HG03196 (cell line): ENCODE results near the gene CCL13.
"Not testable (repeated sequence)": the region's sequence is repeated elsewhere in the genome, so short reads cannot be mapped to it uniquely, and the experiment has no call there.

ENCODE experiments used
- ATAC-seq: cut with Tn5 transposase; IDR thresholded peaks from one replicate; pipeline ENCODE4 v1.9.1; 2021; ENCODE audit not compliant: unreplicated experiment

CCL13 gene

DNA sequence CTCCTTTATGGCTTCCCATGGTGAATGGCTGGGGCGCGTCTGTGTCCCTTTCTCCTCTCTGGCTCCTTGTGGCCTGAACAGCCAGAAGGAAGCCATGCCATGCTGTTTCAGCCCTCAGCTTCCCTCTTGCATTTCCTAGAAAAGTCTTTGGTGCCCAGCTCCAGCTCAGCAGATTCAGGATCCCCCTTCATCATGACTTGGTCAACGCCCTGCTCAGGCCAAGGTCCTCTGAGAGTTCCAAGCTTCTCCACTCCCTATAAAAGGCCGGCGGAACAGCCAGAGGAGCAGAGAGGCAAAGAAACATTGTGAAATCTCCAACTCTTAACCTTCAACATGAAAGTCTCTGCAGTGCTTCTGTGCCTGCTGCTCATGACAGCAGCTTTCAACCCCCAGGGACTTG is at the start of gene CCL13:
Gene CCL13, plus strand, starts transcription at position 287 of the 400 bp plus-strand sequence. Its CDS starts 47 bp downstream, at position 334.
- no peak for ATAC-seq

DNA sequence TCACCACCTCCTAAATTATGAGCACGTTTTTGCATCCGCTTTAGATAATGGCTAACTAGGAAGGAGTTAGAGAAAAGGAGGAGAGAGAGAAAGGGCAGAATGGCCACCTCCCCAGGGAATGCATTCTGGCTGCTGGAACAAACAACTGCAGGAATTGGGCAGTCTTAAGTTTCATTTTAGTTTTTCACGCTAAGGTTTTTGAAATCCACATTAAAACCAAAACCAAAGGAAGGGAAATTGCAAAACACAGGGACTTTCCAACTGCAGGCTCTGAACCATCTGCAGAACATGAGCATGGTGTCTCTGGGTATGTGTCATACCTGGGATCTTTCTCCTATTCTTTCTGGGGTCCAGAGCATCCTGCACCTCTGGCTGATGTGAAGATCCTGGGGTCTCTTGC is 49.2 kb upstream of the CCL13 start:
- ATAC-seq = no peak

DNA sequence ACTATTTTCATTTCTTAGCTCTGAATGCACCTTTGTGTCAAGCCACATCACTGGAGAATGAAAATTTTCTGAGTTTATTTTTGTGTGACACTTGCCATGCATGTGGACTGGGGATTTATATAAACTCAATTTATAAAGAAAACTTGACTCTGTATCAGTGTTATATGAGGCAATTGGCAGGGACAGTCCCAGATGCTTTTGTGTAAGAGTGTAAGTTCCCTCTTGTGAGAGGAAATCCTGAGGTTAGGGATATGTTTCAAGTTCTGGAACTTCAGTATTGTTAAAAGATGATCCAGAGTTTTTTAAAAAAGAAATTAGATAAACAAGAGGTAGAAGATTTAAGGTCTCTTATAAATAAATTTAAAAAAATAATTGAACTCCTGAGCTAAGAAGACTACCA is 47.9 kb upstream of the CCL13 start:
- no peak for ATAC-seq

DNA sequence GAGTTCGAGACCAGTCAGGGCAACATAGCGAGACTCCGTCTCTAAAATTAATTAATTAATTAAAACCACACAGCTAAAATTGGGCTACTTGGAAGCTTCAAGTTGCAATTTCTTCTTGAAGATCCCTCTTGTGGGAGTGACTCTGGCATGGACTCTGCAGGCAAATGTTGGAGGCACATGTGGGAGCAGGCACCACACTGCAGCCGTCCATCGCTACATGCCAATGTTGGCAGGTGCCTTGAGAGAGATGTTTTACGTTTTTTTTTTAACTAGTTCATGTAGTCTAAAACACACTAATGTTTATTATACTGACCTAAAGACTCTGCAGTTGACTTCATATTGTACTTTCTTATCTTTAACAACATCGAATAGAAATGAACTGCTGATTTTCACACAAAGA is 45.0 kb upstream of the CCL13 start:
- no peak for ATAC-seq

DNA sequence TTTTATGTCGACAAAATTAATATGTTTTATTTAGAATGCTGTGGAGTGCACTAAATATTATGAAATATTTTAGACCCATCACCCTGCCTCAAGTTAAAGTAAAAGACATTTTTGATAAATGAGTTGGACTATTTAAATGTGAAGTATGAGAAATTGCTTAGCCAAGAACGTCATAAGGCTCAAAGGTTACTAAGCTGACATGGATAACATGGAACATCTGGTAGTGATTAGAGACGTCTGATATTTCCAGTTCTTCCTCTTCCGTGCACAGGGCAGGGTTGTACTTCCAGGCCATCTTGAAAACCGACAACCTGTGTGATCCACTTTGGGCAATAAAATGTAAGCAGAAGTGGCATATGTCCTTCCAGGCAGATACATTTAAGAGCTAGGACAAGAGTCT is 44.2 kb upstream of the CCL13 start:
- ATAC-seq = no peak

DNA sequence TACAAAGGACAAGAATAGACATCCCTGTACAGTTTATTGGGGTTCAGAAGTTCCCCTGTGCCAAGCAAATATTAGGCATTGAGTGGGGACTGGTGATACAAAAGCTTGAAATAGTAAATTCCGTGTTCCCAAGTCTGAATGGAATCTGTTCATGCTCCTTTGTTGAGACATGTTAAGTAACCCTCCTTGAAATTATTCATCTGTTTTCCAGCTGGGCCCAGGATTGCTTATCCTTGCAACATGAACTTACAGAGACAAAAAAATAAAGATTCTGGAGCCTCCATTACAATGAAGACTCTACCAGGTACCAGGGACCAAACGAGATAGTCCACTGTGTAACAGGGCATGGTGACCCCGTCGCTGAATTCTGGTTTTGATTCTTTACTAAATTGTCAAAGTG is 43.1 kb upstream of the CCL13 start:
- ATAC-seq = no peak

DNA sequence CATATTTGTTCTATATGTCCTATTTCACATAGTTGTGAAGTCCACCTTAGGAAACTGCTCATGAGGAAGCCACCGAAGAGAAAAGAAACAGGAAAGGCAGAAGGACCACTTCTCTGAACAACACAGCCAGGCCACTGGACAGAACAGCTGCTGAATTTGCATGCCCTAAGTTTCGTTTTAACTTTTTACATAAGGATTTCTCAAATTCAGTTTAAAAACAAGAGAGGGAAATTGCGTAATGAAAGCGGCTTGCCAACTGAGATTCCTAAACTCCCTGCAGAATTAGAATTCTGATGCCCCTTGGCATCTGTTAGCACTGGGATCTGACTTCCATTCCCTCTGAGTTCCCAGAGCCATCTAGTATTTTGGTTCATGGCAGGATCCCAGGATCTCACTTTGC is 42.0 kb upstream of the CCL13 start:
- ATAC-seq = no peak

DNA sequence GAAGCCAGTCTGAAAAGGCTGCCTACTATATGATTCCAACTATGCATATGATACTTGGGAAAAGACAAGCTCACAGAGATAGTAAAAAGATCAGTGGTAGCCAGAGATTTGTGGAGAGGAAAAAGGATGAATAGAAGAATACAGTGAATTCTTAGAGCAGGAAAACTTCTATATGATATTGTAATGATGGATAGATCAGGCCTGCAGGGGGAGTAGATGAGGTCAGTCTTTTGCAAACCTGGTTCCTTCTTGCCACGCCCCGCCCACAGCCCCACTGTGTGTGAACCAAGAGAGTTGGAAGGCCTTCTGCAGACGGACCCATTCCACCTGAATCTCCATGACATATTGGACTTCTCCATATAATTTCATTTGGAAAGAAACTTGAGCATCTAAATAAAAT is 37.8 kb upstream of the CCL13 start:
- no peak for ATAC-seq

DNA sequence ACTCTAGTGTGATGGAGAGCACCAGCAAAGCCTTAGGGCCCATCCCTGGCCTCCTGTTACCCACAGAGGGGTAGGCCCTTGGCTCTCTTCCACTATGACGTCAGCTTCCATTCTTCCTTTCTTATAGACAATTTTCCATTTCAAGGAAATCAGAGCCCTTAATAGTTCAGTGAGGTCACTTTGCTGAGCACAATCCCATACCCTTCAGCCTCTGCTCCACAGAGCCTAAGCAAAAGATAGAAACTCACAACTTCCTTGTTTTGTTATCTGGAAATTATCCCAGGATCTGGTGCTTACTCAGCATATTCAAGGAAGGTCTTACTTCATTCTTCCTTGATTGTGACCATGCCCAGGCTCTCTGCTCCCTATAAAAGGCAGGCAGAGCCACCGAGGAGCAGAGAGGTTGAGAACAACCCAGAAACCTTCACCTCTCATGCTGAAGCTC is 37.2 kb upstream of the CCL13 start, which contains the start of gene CCL8:
Gene CCL8, plus strand, starts transcription at position 397 of the 445 bp plus-strand sequence. CDS start 67 bp downstream, outside the sequence.
- ATAC-seq = no peak

DNA sequence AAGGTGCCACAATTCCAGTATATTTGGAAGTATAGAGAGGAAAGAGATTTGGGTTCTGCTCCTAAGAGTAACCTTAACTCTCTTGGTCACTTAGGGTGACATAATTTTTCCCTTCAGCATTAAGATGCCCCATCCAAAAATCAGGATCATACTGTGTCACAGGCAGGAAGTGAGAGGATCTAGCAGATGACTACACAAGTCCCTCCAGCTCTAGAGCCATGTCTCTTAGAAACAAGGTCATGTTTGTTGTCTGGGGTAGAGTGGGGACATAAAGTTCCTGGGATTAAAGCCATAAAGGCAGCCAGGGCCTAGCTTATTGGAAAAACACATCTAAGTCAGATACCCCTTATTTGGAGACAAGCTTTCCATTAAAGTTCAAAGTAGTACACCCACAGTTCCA is 34.3 kb upstream of the CCL13 start:
- no peak for ATAC-seq

DNA sequence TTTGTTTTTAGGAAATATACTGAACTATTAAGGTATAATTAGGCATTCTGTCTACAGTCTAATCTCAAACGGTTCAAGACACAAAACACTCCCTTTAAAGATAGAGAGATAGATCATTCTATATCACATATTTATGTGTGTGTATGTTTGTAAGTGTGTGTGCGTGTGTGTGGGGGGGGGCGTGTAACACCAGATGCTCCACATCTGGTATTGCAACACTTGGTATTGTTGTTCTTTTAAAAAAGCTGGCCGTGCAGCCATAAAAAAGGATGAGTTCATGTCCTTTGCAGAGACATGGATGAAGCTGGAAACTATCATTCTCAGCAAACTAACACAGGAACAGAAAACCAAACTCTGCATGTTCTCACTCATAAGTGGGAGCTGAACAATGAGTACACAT is 28.7 kb upstream of the CCL13 start:
- not testable (repeated sequence) for ATAC-seq

DNA sequence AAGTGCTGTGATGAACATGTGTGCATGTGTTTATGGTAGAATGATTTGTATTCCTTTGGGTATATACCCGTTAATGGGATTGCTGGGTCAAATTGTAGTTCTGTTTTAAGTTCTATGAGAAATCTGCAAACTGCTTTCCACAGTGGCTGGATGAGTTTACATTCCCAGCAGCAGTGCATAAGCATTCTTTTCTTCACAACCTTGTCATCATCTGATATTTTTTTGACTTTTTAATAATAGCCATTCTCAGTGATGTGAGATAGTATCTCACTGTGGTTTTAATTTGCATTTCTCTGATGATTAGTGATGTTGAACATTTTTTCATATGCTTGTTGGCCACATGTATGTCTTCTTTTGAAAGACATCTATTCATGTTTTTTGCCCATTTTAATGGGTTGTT is 18.6 kb upstream of the CCL13 start:
- no peak for ATAC-seq

DNA sequence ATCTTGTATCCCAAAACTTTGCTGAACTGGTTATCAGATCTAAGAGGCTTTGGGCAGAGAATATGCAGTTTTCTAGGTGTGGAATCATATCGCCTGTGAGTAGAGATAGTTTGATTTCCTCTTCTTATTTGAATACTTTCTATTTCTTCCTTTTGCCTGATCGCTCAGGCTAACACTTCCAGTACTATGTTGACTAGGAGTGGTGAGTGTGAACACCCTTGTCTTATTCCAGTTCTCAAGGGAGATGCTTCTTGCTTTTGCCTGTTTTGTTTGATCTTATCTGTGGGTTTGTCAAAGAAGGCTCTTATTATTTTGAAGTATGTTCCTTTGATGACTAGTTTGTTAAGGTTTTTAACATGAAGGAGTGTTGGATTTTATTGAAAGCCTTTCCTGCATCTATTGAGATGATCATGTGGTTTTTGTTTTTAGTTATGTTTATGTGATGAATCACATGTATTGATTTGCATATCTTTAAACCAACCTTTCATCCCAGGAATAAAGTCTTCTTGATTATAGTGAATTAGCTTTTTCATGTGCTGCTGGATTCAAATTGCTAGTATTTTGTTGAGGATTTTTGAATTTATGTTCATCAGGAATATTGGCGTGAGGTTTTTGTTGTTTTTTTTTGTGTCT is 17.0 kb upstream of the CCL13 start:
- ATAC-seq = no peak

DNA sequence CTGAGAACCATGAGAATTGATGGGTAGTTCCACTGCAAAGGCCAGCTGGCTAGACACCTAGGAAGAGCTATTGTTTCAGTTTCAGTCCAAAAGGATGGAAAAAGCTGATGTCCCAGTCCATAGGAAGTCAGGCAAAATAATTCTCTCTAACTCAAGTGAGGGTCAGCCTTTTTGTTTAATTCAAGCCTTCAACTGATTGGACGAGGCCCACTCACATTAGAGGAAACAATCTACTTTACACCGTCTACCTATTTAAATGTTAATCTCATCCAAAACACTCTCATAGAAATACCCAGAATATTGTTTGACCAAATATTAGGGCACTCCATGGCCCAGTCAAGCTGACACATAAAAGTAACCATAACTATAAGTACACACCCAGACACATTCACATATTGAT is 14.4 kb upstream of the CCL13 start:
- no peak for ATAC-seq

DNA sequence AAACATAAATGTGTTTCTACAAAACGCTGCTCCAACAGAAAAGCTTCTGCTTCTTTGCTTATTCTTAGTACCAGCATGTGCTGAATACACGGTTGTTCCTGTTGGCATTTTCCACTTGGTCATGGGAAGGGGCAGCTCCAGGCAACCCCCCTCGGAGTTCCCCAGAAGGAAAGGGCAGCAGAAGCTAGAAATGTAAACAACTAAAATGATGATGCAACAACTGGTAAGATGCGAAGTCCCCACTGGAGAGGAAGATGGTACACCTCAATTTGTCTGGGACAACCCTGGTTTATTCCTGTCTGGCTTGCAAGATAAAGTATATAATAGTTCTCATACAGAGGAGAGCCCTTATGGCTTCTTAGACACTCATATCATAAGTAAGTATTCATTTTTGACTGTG is 9.2 kb upstream of the CCL13 start:
- no peak for ATAC-seq

DNA sequence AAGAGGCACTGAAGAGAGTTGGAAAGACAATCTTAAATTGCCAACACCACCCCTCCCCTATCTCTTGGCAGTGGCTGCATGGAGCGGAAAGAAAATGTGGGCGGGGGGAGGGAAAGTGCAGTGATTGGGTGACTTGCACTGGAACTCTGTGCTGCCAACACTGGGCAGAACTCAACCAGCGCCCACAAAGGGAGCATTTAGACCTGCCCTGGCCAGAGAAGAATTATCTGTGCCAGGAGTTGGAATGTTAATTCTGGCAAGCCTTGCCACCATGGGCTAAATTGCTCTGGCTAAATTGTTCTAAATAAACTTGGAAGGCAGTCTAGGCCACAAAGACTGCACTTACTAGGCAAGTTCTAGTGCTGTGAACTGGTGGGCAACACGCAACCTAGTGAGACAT is 6.5 kb upstream of the CCL13 start:
- no peak for ATAC-seq

DNA sequence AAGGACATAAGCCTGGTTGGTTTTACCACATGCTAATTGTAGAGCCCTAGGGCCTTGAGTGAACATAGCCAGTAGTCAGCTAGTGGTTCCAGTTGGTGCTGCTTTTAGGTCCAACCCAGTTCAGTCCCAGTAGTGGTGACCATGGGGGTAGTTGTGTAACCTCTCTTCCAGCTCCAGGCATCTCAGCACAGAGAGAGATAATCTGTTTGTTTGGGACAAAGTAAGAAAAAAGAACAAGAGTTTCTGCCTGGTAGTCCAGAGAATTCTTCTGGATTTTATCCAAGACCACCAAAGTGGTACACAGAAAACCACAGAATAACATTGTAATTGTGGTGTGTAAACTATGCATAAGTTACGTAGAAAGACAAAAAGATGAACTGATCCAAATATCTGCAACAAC is 5.2 kb upstream of the CCL13 start:
- ATAC-seq = no peak

DNA sequence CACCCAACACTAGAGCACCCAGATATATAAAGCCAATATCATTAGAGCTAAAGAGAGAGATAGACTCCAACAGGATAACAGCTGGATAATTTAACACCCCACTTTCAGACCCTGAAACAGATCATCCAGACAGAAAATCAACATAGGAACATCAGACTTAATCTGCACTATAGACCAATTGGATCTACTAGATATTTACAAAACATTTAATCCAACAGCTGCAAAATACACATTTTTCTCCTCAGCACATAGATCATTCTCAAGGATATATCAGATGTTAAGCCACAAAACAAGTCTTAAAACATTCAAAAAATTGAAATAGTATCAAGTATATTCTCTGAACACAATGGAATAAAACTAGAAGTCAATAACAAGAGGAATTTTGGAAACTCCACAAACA is 4.1 kb upstream of the CCL13 start:
- ATAC-seq = no peak

DNA sequence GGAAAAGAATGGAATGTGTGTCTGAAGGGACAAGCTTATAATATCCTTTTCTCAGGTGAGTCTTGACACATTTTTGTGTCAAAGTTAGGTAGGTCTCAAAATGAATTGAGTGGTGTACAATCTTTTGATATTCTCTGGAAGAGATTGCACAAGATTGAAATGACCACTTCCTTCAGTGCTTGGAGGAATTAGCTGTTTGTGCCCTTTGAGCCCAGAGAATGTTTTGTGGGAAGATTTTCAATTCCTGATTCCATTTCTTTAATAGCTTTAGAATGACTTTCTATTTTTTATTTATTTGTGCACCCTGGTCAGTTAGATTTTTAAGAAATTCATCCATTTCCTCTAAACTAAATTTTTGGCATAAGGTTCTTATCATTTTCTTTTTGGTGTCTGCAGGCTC is 1.6 kb upstream of the CCL13 start:
- no peak for ATAC-seq

DNA sequence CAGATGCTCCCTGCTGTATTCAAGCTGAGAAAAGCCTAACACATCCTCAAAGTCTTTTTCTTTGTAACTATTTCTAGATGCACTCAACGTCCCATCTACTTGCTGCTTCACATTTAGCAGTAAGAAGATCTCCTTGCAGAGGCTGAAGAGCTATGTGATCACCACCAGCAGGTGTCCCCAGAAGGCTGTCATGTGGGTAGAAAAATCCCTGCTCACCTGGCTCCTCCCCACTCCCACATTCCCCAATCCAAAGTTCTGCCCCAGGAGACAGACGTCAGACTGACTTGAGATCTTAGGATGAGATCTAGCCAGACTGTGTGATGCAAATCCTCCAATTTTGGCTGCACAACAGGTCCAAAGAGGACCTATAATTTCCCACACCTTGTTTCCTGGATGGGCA is 1.1 kb downstream of the CCL13 start:
- ATAC-seq = no peak

DNA sequence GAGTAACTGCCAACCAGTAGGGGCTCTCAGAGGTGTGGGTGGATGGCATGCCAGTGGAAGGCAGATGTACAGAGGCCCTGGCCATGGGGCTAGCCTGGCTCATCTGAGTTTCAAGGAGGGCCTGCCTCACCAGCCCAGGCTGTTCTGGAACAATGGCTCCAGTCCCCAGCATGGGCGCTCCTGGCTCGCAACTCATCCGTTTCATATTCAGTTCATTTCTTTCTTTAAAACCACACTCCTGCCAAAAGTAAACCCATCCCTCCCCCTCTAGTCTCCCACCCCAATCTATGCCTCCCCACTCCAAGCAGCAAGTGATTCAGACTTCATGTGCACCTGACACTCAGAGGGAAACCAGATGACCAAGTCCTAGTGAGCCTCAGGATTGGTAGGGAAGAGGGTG is 2.4 kb downstream of the CCL13 start:
- no peak for ATAC-seq

DNA sequence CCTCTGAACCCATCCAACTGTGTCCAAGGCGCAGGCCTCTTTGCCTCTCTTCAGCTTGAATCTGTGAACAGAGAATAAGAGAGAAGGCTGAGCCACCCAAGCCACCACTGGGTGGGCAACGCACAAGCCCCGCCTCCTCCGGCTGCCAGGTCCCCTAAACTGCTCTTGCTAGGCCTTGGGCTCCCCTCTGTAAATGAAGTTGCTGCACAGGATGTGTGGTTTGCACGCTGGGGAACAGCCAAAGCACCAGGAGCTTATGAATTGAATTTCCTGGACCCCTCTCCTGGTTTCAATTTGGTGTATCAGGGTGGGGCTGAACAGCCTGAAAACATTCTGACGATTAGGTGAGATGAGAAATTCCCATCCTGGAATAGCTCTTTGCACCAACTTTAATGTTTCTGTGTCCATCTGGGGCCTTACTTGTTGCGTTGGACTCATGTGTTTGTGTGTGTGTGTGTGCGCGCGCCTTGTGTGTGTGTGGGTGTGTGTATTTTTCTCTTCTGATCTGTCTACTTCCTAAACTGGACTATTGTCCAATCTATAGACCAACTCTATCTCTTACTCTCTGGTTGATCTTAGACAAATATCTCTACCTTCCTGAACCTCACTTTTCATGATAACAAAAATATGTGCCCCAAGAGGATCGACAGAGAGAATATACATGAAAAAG is 4.5 kb downstream of the CCL13 start:
- ATAC-seq = no peak
